ENCODE results near the gene RNGTT.
A peak's percentile ranks its signal among the peaks of the same experiment; 100 is the strongest.
"Not testable (repeated sequence)": the region's sequence is repeated elsewhere in the genome, so short reads cannot be mapped to it uniquely, and the experiment has no call there.

Gene RNGTT

GRCh38 chr6:88908598-88909548 is 54.5 kb downstream of the RNGTT start:
- no peak for FAIRE-seq

GRCh38 chr6:88907148-88907547 is 56.3 kb downstream of the RNGTT start:
- FAIRE-seq, result not testable (repeated sequence)

DNA sequence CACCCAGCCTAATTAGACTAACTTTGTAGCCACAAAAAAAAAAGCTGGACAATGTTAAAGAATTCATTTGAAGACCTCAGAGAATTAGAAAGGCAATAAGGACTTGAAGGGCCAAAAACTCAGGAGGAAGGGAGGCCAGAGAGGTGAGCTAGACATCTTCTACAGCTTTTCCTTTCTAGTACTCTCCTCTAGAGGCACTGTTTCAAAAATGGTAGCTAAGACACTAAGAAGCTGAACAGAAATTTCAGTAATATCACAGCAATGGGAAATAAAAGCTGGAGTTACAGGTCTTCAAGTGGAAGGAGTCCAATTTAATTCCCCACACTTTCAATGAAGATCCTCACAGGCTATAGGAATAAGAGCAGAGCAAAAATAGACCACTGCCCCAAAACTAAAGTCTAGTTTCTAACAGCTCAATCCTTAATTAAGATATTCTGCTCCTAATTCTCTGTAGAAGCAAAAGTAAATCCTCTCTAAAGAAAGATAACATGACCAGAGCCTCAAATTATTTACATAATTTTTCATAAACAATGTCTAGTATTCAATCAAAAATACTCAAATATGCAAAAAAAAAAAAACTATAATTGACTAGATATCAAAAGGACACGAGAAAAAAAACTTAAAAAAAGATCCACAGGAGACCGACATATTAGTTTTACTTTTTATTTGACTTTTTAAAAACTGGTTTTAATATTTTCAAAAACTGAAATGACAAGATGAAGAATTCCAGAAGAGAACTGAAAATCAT is 63.7 kb downstream of the RNGTT start:
- peak; percentile 63 for FAIRE-seq

DNA sequence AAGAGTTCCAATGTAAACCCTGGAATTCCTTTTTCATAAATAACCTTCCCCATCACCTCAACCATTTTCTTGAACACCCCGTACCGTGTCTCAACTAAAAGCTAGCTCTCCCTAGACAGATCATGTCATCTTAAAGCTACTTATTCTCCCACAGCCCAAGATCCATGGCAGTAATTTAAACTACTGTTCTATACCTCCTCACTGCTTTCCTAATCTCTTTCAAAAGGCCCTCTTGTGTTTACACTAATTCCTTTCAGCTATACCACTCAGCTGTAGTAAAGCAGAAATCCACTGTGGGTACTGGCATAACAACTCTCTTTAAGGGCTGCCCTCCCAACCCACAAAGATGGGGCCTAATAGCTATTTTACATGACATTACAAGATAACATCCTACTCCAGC is 67.5 kb downstream of the RNGTT start:
- FAIRE-seq, result no peak

DNA sequence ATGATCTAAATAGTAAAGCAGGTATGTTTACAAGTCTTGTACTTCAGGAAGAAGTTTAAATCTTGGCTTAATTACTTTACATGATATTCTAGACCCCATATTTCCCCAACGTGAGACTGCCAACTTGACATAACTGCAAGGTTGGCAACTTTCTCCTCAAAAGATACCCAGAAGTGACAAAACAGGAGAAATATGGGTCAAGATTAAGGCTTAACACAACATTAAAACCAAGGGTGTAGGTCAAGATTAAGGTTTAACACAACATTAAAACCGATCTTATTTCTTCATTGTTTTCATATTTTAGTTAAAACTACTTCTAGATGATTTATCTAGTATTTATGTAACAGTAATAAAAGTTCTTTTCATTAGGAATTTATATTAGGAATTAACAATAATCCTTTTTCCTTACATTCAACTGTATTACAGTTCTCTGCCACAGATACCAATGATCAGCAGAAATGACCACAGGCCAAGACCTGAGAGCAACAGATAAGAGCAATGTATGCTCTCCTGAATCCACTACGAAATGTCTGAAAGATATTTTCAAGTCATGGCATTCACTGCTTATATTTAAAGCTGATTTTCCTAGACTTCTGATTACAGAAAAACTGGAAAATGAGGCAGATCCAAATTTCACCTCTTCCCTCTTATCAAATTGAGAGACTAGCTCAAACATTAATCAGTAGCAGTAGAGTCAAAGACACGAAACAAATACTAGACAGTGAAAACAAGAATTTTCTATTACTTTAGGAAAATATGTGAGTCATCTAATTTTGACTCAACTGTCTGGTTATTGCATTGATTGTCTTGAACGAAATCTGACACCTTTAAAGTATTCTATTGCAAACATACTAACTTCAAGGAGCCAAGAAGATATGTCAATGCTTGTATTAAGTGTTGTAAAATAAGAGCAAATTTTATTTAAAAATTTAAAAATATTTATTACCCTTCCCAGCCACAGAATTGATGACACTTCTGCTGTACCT is 72.3 kb downstream of the RNGTT start:
- peak; percentile 21 for FAIRE-seq

DNA sequence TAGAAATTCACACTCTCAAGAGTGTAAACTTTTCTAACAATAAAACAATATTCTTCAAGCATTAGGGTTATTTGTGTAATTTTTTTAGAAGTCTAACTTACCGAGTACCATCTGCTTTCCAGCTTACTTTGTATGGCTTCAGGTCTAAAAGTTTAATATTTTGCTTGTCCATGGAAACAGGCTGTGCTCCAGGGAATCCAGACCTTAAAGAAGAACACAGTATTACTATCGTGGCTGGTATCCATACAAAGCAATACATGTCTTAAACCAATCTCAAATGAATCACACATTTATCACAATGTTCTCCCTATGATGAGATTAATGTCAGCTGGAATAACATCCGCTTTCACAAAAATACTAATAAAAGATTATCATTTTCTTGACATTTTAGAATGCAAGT is 73.0 kb downstream of the RNGTT start:
- FAIRE-seq, result peak; percentile 40

- FAIRE-seq, result no peak
Observed at GRCh38 chr6:88884361-88884760, 79.1 kb downstream of the RNGTT start.

GRCh38 chr6:88882536-88882935 is 80.9 kb downstream of the RNGTT start:
- no peak for FAIRE-seq

DNA sequence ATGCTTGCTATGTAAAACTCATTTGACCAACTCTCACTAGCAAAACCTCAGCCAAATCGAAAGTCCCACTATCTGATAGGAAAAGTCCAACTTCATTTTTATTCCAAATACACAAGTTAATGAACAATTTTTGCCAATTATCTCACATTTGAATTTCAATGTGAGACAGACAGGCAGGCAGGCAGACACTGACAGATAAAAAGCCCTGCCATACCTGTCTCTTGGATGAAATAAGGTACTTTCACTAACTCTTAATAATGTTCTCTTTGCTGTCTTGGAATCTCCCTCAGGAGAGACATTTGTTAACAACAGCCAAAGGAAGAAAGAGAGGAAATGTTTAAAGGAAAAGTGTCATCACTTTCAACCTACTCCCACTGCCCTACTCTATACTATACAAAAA is 82.0 kb downstream of the RNGTT start:
- FAIRE-seq, result no peak

DNA sequence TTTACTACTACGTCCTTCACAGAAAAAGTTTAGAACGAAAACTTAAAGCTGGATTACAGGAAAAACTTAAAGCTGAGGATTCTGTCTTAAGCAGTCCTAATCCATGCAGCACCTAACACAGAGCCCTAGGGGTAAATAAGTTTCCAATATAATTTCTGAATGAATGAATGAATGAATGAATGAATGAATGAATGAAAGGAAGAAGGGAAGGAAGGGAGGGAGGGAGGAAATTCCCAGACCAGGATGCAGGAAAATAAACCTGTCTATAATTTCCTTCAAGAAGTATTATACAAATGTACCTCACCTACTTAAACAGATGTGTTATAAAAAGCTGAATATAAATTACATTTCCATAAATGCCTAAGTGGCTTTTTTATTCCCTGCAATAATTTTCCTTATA is 83.4 kb downstream of the RNGTT start:
- FAIRE-seq, result no peak

GRCh38 chr6:88877893-88878292 is 85.5 kb downstream of the RNGTT start:
- FAIRE-seq, result no peak

DNA sequence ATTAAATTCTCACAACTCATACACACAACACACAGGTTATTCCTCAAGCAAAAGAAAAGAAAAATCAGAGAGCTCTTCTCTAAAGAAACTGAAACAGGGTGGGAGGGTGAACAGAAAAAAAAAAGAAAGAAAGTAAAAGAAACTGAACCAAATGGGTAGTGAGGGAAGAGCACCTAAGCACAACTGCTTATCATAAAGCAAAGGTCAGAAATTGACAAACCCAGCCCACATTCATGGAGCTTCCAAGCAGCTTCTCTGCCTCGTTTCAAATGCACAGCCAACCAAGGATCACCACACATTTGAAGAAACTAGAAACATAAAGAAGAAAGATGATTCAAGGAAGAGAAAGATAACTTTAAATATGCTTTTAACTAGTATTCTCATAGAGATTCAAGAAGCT is 90.5 kb downstream of the RNGTT start:
- no peak for FAIRE-seq

DNA sequence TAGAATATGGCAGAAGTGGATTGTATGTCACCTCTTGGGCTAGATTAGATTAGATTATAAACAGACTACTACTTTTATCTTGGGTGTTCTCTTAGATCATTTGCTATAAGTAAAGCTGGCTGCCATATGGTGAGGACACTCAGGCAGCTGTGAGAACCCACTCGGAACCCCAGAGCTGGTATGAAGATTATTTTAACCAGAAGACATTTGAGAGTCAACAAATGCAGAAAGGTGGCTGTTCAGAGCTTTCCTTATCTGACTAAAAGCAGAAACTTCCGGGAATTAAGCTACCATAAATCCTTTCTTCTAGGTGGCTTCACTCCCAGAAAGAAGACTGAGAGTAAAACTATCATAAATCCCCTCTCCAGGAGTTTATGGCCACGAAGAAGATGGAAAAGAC is 91.9 kb downstream of the RNGTT start:
- FAIRE-seq, result no peak

GRCh38 chr6:88870717-88871330 is 92.6 kb downstream of the RNGTT start:
- FAIRE-seq, result peak; percentile 96

GRCh38 chr6:88869263-88870020 is 94.0 kb downstream of the RNGTT start:
- no peak for FAIRE-seq

GRCh38 chr6:88867841-88868731 is 95.3 kb downstream of the RNGTT start:
- FAIRE-seq, result no peak

DNA sequence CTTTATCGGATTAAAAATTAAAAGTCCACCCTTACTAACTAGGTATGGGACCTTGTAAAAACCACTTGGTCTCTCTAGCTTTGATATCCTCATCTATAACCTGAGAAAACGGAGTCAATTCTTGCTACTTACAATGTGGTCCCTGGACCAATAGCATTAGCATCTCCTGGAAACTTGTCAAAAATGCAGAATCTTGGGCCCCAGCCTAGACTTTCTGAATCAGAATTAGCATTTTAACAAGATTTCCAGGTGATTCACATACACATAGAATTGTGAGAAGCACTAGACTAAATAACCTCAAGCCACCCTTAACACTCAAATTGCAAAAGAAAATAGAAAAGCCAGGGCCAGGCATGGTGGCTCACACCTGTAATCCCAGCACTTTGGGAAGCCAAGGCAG is 96.6 kb downstream of the RNGTT start:
- no peak for FAIRE-seq

- FAIRE-seq, result no peak
Observed at GRCh38 chr6:88865275-88865674, 98.1 kb downstream of the RNGTT start.

DNA sequence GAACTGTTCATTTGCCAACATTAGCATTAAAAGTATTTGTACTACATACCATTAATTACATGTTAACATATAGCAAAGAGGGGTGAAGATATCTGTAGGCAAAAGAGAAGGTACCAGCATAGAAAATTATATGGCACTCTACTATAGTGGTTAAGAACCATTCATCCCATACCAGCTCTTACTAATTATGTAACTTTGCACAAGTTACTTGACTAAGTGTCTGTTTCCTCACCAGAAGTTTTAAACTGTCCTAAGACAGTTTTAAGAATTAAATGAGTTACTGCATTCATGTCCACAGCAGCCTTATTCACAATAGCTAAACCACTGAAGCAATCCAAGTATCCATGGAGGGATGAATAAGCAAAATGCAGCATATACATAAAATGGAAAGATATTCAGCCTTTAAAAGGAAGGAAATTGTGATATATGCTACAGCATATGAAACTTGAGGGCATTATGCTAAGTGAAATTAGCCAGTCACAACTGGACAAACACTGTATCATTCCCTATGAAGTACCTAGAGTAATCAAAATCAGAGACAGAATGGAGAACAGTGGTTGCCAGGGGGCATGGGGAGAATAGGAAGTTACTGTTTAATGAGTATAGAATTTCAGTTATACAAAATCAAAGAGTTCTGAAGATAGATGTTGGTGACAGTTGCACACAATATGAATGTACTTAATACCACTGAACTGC is 98.9 kb downstream of the RNGTT start:
- FAIRE-seq, result no peak

DNA sequence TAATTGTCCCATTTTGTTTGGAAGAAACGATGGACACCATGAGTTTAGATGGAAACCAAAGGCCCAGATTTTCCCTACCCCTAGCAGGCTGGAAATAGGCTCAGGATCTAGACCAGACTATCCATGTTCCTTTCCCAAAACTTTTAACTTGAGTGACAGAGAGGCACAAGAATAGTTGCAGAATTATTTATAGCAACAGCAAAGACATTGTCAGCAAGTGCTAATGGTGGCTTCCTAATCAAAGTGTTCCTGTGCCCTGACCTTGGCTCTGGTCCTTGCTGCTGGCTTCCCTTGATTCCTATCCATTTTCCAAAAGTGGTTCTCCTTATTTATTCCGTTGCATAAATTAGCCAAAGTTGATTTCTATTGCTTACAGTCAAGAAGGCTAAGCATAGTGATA is 103.1 kb downstream of the RNGTT start:
- no peak for FAIRE-seq

Measured in G401.6 (cell line).